Fibroblast of lung (primary cell): ENCODE measurements around the gene SLC17A4. TPM values are rescaled to one million over a fixed set of nuclear protein-coding genes. Genes with fewer than 3 reads are reported as not detected.

Source experiments
- DNase-seq, 2 donors: peaks; one replicate each; pipeline versions ENCODE4 v3.0.0 to v3.0.0-alpha.2; 2010; ENCODE audit warnings: low read depth in 2 of 2
- H2AFZ ChIP-seq: 2 replicates; pipeline ENCODE4 v1.5.1; 2012; ENCODE audit warnings: low read length, control low read depth, inconsistent platforms
- H3K27ac ChIP-seq: 2 replicates; pipeline ENCODE4 v1.5.1; 2011; ENCODE audit warnings: low read length, control low read depth; ENCODE audit not compliant: insufficient read depth
- H3K27me3 ChIP-seq: 2 replicates; pipeline ENCODE4 v1.5.1; 2011; ENCODE audit warnings: mild to moderate bottlenecking, low read length; ENCODE audit not compliant: control insufficient read depth, insufficient read depth
- H3K36me3 ChIP-seq: 2 replicates; pipeline ENCODE4 v1.5.1; 2011; ENCODE audit warnings: low read length; ENCODE audit not compliant: control insufficient read depth, insufficient read depth
- H3K4me1 ChIP-seq: 2 replicates; pipeline ENCODE4 v1.5.1; 2011; ENCODE audit warnings: low read length; ENCODE audit not compliant: control insufficient read depth, insufficient read depth; ENCODE audit errors: extremely low read depth
- H3K4me2 ChIP-seq: 2 replicates; pipeline ENCODE4 v1.5.1; 2011; ENCODE audit warnings: low read length, control low read depth; ENCODE audit not compliant: insufficient read depth; ENCODE audit errors: extremely low read depth
- H3K4me3 ChIP-seq, 4 experiments: fragments of 200-600 bp in 1 of 4; sonication (generic) in 1 of 4; replicated peaks in 1 of 4; 2 replicates each; pipeline ENCODE4 v1.5.1; 2011 to 2016; ENCODE audit warnings: low read length in 4 of 4, low read depth in 3 of 4, mild to moderate bottlenecking in 3 of 4, control low read depth in 2 of 4, inconsistent platforms in 1 of 4, mixed read lengths in 1 of 4; ENCODE audit not compliant: insufficient read depth in 1 of 4; ENCODE audit errors: control extremely low read depth in 1 of 4
- H3K79me2 ChIP-seq: 2 replicates; pipeline ENCODE4 v1.5.1; 2012; ENCODE audit warnings: mild to moderate bottlenecking, low read length, inconsistent platforms; ENCODE audit not compliant: control insufficient read depth, insufficient read depth
- H3K9ac ChIP-seq: 2 replicates; pipeline ENCODE4 v1.5.1; 2011; ENCODE audit warnings: mild to moderate bottlenecking, low read length, control low read depth; ENCODE audit not compliant: insufficient read depth
- H3K9me3 ChIP-seq: 2 replicates; pipeline ENCODE4 v1.5.1; 2012; ENCODE audit warnings: low read depth, low read length; ENCODE audit not compliant: control insufficient read depth, insufficient read depth
- H4K20me1 ChIP-seq: 2 replicates; pipeline ENCODE4 v1.5.1; 2011; ENCODE audit warnings: low read length; ENCODE audit not compliant: control insufficient read depth, insufficient read depth; ENCODE audit errors: extremely low read depth
- EZH2 ChIP-seq: IDR thresholded peaks from 2 replicates; pipeline ENCODE4 v1.5.1; 2012; ENCODE audit warnings: low read length, control low read depth, mild to moderate bottlenecking; ENCODE audit errors: missing control alignments
- polyA plus RNA-seq, 2 donors: library from polyadenylated mRNA; depleted of rRNA in 1 of 2; stranded (reverse) in 1 of 2; unstranded in 1 of 2; fragments of >200 nt; gene quantifications; 2 replicates each; pipeline ENCODE4 v1.2.1, GENCODE V29; 2011 to 2012; ENCODE audit warnings: missing spikeins in 1 of 2
- total RNA-seq: library from RNA; depleted of rRNA; stranded (reverse); fragments of >200 nt; gene quantifications from 2 replicates; pipeline ENCODE4 v1.2.1, GENCODE V29; 2014
- TF ChIP-seq, protein P1 (sequence below), 2 donors: IDR thresholded peaks in 1 of 2; conservative IDR thresholded peaks in 1 of 2; 1 replicate in 1 of 2; 2 replicates in 1 of 2; pipeline ENCODE4 v1.5.1; 2011 to 2012; ENCODE audit warnings: low read length in 2 of 2, control low read depth in 1 of 2, inconsistent platforms in 1 of 2, low read depth in 1 of 2, mild to moderate bottlenecking in 1 of 2

Gene SLC17A4
- total and polyA plus RNA-seq, 2 donors (not counting 1 experiment from before 2014, with no cell fraction given) = not detected

DNA sequence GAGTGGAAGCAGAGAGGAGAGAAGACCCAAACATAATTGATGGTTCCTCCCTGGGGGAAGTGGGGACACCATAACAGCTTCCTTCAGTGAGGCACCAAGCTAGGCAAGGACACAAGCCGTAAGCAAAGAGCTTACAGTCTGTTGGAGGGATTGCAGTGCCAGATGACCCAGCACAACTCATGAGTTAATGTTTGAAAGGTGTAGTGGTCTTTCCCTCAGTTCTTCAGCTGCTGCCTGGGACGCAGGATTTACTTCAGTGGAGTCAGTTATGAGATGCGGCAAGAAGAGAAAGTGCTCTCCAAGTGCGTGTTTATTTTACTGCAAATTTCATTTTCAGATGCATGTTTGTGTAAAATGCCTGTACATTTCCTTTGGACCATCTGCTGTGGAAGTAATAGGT is 38.7 kb upstream of the SLC17A4 start:
- Histone ChIP-seq H3K4me2 (no peak overlapping the region), H3K9ac (no peak overlapping the region), H3K27me3 (no peaks in the 10 kb centered on the region), H4K20me1 (no peaks in the 10 kb centered on the region), H3K36me3 (no peaks in the 10 kb centered on the region), H3K27ac (no peak overlapping the region), H3K9me3 (no peaks in the 10 kb centered on the region), H3K4me3 (no peak overlapping the region), H3K79me2 (no peaks in the 10 kb centered on the region), H3K4me1 (no peaks in the 10 kb centered on the region), H2AFZ (no peak overlapping the region)
- no peak for DNase-seq
- TF ChIP-seq EZH2 = no peak
- TF ChIP-seq, protein P1, sequence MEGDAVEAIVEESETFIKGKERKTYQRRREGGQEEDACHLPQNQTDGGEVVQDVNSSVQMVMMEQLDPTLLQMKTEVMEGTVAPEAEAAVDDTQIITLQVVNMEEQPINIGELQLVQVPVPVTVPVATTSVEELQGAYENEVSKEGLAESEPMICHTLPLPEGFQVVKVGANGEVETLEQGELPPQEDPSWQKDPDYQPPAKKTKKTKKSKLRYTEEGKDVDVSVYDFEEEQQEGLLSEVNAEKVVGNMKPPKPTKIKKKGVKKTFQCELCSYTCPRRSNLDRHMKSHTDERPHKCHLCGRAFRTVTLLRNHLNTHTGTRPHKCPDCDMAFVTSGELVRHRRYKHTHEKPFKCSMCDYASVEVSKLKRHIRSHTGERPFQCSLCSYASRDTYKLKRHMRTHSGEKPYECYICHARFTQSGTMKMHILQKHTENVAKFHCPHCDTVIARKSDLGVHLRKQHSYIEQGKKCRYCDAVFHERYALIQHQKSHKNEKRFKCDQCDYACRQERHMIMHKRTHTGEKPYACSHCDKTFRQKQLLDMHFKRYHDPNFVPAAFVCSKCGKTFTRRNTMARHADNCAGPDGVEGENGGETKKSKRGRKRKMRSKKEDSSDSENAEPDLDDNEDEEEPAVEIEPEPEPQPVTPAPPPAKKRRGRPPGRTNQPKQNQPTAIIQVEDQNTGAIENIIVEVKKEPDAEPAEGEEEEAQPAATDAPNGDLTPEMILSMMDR (conservative IDR thresholded peaks at IDR 0.05 in 1 of 2, IDR thresholded peaks at IDR 0.05 in 1 of 2; ENCODE audit: low read depth in 1 of 2, low read length in 2 of 2) = no peak

DNA sequence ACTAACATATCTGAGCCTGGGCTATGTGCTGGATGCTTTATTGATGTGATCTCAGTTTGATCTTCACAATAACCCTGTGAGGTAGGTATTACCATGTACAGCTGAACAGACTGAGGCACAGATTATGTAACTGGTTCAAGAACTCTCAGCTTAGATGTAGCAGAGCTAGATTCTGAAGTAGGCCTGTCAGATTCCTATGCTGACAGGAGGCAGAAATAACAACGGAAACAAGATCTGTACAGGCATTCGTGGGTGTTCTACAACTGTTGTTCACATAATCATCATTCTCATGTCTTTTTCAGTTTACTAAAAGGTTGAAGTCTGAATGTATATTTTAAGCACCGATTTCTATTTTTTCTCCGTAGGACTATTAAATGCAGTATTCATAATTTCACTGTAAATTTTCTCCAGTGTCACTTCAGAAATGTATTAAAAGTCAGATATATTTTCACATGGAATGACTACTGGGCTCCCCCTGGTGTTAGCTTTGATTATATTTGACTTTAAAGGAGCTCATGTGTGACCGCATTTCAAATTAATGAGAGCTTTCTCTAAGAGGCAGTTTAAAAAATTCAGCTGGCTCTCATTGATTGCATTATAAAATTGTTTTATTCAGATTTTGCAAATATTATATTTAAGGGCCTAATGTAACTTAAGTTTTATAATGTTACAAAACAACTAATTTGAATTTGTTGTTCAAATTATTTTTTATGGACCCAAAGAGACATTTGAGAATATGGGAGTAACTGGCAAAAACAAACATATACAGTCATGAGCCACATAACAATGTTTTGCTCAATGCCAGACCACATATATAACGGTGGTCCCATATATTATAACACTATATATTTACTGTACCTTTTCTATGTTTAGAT is 36.4 kb upstream of the SLC17A4 start:
- no peaks in the 10 kb centered on the region for H4K20me1 ChIP-seq
- DNase-seq = peak; percentile 14 to 47

DNA sequence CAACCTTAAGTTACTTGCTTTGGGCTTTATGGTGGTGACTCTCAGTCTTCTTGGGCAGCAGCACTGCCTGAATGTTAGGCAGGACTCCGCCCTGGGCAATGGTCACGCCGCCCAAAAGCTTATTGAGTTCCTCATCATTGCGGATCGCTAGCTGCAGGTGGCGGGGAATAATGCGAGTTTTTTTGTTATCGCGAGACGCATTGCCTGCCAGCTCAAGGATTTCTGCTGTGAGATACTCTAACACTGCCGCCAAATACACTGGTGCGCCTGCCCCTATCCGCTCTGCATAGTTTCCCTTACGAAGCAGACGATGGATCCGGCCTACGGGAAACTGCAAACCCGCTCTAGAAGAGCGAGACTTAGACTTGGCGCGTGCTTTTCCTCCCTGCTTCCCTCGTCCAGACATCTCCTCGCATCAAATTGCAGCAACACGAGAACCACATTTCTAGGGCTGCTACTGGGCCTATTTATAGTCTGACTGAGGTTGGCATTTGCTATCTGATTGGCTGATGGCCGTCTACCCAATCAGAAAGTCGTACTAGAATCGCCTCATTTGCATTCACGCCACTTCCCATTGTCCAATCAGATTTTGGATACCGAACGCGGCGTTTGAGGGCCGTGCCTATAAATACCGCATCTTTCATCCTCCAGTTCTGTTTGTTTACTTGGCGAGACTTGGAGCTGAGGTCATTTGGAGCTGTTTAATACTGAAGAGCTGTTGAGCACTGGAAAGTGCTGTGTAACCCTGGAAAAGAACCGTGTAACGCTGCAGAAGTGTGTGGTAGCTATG is 28.2 kb upstream of the SLC17A4 start:
- H3K9ac ChIP-seq = no peak overlapping the region
- H3K79me2 ChIP-seq = no peaks in the 10 kb centered on the region
- H3K9me3 ChIP-seq = no peaks in the 10 kb centered on the region
- H3K4me3 ChIP-seq = no peak overlapping the region
- no peak for TF ChIP-seq EZH2
- TF ChIP-seq, protein P1 (conservative IDR thresholded peaks at IDR 0.05 in 1 of 2, IDR thresholded peaks at IDR 0.05 in 1 of 2; ENCODE audit: low read depth in 1 of 2, low read length in 2 of 2) = no peak
- DNase-seq = no peak
- H3K27me3 ChIP-seq = no peaks in the 10 kb centered on the region
- H3K27ac ChIP-seq = no peak overlapping the region
- no peaks in the 10 kb centered on the region for H3K36me3 ChIP-seq
- H2AFZ ChIP-seq = no peak overlapping the region
- no peaks in the 10 kb centered on the region for H3K4me1 ChIP-seq
- H4K20me1 ChIP-seq = no peaks in the 10 kb centered on the region
- no peak overlapping the region for H3K4me2 ChIP-seq

More for the DNA sequence above, 36.4 kb upstream of the SLC17A4 start:
- Histone ChIP-seq H3K36me3 (no peaks in the 10 kb centered on the region), H3K4me3 (no peak overlapping the region), H3K4me2 (no peak overlapping the region), H3K9me3 (no peaks in the 10 kb centered on the region), H3K79me2 (no peaks in the 10 kb centered on the region), H3K4me1 (no peaks in the 10 kb centered on the region), H3K9ac (no peak overlapping the region), H3K27me3 (no peaks in the 10 kb centered on the region), H2AFZ (no peak overlapping the region), H3K27ac (no peak overlapping the region)
- TF ChIP-seq, protein P1 (conservative IDR thresholded peaks at IDR 0.05 in 1 of 2, IDR thresholded peaks at IDR 0.05 in 1 of 2; ENCODE audit: low read depth in 1 of 2, low read length in 2 of 2) = peak; percentile 43 to 66
- TF ChIP-seq EZH2 = no peak
